Right lobe of liver (tissue), 6 donors: ENCODE results near the gene PLOD3. TPM values are rescaled to one million over a fixed set of nuclear protein-coding genes. Genes with fewer than 3 reads are reported as not detected.

Experiments
- ATAC-seq, 4 donors: fragments of 200-7000 bp; cut with Tn5 transposase; one replicate each; pipeline ENCODE4 v1.9.1; 2020; ENCODE audit warnings: mild to moderate bottlenecking in 4 of 4, moderate library complexity in 4 of 4
- DNase-seq, 3 donors: peaks; one replicate each; pipeline ENCODE4 v3.0.0-alpha.2; 2020
- H3K27ac ChIP-seq, 3 donors: fragments of 200-600 bp; one replicate each; pipeline ENCODE4 v1.8.0; 2022
- H3K27me3 ChIP-seq, 2 donors: fragments of 200-600 bp; one replicate each; pipeline ENCODE4 v1.8.0; 2022
- H3K36me3 ChIP-seq, 4 donors: fragments of 200-600 bp; sonication (generic) in 1 of 4; one replicate each; pipeline versions ENCODE4 v1.5.1 to v1.8.0; 2017 to 2022; ENCODE audit warnings: control low read depth in 1 of 4
- H3K4me1 ChIP-seq, 4 donors: fragments of 200-600 bp; sonication (generic) in 1 of 4; one replicate each; pipeline versions ENCODE4 v1.5.1 to v1.8.0; 2017 to 2022; ENCODE audit warnings: control low read depth in 1 of 4
- H3K4me3 ChIP-seq, 3 donors: fragments of 200-600 bp; one replicate each; pipeline ENCODE4 v1.8.0; 2022
- H3K9me3 ChIP-seq, 4 donors: fragments of 200-600 bp; sonication (generic) in 1 of 4; one replicate each; pipeline versions ENCODE4 v1.5.1 to v1.8.0; 2017 to 2022; ENCODE audit warnings: control low read depth in 1 of 4
- POLR2A ChIP-seq: fragments of 450-650 bp; IDR thresholded peaks from one replicate; pipeline ENCODE4 v1.6.1; 2017; ENCODE audit warnings: antibody characterized with exemption, mild to moderate bottlenecking
- WGBS: methylation state at CpG from one replicate; pipeline ENCODE4 v1.1.6; 2018; ENCODE audit warnings: low coverage, low lambda C conversion rate; ENCODE audit not compliant: insufficient coverage; ENCODE audit errors: missing lambda C conversion rate; 5-methylcytosine and 5-hydroxymethylcytosine counted together
- intact Hi-C, 2 donors: fragments of 100-400 bp; cut with DNase I; formaldehyde crosslinking; loops; one replicate each; pipeline versions ENCODE4 v1.11.2 to v1.14.1; 2022
- total RNA-seq, 6 experiments: library from RNA; depleted of rRNA in 2 of 6; stranded (reverse); fragments of >200 nt in 2 of 6; fragmentation: NEBNext Ultra II Directional in 3 of 6; extraction: Animal tissue kit (Norgen Biotek cat#: 25700) in 3 of 6; gene quantifications; one replicate each; pipeline versions ENCODE4 v1.1.0 to v1.2.4, GENCODE V29; 2016 to 2023
- TF ChIP-seq, protein P1 (sequence below), 4 donors: fragments of 200-600 bp in 3 of 4; fragments of 450-650 bp in 1 of 4; IDR thresholded peaks; one replicate each; pipeline versions ENCODE4 v1.5.1 to v1.8.0; 2016 to 2022; ENCODE audit warnings: antibody characterized with exemption in 4 of 4, mild to moderate bottlenecking in 2 of 4
- donor health status: DM: no; HTN: yes; CAD: no.
- donor health status: DM: no; HTN: no; CAD: no.
- donor health status: DM: no; HTN: no; CAD: no.
- donor health status: DM: no; HTN: yes; CAD: no.
- donor health status: DM: no; HTN: yes; CAD: no.

The PLOD3 gene
- total RNA-seq, 6 experiments from 2014 or later = 41.7 to 57.5 (median 54.3) TPM

DNA sequence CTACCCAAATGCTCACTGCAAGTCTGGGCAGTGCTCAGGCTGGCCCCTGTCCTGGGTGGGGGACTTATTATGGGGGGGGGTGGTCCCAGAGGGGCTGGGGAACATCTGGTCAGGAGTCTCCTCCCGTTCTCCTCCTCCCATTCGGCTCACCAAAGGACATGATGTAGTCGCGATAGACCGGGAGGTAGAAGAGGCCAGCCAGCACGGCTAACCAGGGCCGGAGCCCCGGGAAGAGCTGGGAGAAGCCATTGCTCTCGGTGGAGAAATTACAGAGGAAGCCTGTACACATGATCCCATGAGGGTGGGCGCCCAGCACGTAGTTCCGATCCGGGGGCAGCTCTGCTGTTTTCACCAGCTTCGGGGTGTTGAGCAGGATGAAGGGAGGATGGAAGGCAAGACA is 18.9 kb downstream of the PLOD3 start:
- Histone ChIP-seq H3K27me3 (no peaks in the 10 kb centered on the region), H3K4me1 (peaks cover 0 to 11% (median 0%) of the 10 kb centered on the region in 4 donors), H3K4me3 (no peak overlapping the region), H3K36me3 (no peaks in the 10 kb centered on the region), H3K27ac (no peak overlapping the region), H3K9me3 (no peaks in the 10 kb centered on the region)
- ATAC-seq = no peak
- WGBS = 71% methylated on average over 12 of the region's 14 CpGs
- TF ChIP-seq POLR2A = no peak
- TF ChIP-seq, protein P1, sequence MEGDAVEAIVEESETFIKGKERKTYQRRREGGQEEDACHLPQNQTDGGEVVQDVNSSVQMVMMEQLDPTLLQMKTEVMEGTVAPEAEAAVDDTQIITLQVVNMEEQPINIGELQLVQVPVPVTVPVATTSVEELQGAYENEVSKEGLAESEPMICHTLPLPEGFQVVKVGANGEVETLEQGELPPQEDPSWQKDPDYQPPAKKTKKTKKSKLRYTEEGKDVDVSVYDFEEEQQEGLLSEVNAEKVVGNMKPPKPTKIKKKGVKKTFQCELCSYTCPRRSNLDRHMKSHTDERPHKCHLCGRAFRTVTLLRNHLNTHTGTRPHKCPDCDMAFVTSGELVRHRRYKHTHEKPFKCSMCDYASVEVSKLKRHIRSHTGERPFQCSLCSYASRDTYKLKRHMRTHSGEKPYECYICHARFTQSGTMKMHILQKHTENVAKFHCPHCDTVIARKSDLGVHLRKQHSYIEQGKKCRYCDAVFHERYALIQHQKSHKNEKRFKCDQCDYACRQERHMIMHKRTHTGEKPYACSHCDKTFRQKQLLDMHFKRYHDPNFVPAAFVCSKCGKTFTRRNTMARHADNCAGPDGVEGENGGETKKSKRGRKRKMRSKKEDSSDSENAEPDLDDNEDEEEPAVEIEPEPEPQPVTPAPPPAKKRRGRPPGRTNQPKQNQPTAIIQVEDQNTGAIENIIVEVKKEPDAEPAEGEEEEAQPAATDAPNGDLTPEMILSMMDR (IDR thresholded peaks at IDR 0.05) = no peak
- intact Hi-C loops = loop anchor here (10.0 kb wide), 1 partner anchor 54 kb away; no protein-coding TSS in a partner anchor
- DNase-seq = no peak

DNA sequence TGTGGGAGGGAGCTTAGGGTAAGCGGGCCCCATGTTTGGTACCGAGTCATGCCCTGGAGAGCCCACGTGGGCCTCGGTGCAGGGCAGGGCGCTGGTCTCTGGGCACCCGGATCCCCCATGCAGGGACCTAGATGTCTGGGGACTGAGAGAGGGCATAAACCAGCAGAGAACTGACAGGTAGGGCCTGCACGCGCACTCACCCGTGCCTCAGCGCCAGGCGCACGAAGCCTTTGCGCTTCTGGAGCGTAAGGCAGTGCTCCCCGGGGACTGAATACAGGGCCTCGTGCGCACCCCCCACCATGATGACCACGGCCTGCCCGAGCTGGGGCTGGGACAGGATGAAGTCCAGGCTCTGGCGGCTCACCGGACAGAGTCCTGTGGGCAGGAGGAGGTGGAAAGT is 19.4 kb downstream of the PLOD3 start:
- intact Hi-C loops = loop anchor here (10.0 kb wide), 1 partner anchor 53 kb away; no protein-coding TSS in a partner anchor
- H3K27me3 ChIP-seq = no peaks in the 10 kb centered on the region

DNA sequence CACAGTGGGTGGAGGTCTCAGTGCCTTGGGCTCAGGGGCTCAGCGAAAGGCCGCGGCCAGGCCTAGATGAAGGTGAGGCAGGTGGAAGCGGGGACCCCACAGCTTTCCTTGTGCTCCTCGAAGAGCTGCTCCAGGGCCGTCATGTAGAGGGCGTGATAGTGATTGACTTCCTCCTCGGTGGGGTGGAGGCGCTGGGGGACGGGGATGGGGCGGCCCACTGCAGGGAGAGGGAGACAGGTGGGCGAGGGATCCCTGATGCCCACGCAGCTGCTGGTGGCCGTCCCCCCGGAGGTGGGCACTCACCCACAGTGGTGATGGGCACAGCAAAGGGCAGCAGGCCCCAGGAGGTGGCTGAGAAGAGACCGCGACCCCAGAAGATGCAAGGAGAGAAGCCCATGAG is 21.5 kb downstream of the PLOD3 start:
- ATAC-seq (no peak), DNase-seq (no peak)
- H3K4me1 ChIP-seq = peaks cover 0 to 12% (median 0%) of the 10 kb centered on the region in 4 donors
- TF ChIP-seq POLR2A = no peak
- TF ChIP-seq, protein P1 (IDR thresholded peaks at IDR 0.05) = no peak
- no peaks in the 10 kb centered on the region for H3K9me3 ChIP-seq
- WGBS = no CpG with 5 or more reads among the region's 17 CpGs
- intact Hi-C loops = loop anchor here (10.0 kb wide), 1 partner anchor 51 kb away; no protein-coding TSS in a partner anchor
- H3K4me3 ChIP-seq = no peak overlapping the region
- H3K27me3 ChIP-seq = no peaks in the 10 kb centered on the region
- no peaks in the 10 kb centered on the region for H3K36me3 ChIP-seq
- no peak overlapping the region for H3K27ac ChIP-seq

More for the DNA sequence above, 19.4 kb downstream of the PLOD3 start:
- ATAC-seq = no peak
- TF ChIP-seq, protein P1 (IDR thresholded peaks at IDR 0.05) = no peak
- TF ChIP-seq POLR2A = no peak
- Histone ChIP-seq H3K36me3 (no peaks in the 10 kb centered on the region), H3K27ac (no peak overlapping the region), H3K4me1 (peaks cover 0 to 12% (median 0%) of the 10 kb centered on the region in 4 donors), H3K4me3 (no peak overlapping the region), H3K9me3 (no peaks in the 10 kb centered on the region)
- 80% methylated on average over 4 of the region's 21 CpGs for WGBS
- no peak for DNase-seq

DNA sequence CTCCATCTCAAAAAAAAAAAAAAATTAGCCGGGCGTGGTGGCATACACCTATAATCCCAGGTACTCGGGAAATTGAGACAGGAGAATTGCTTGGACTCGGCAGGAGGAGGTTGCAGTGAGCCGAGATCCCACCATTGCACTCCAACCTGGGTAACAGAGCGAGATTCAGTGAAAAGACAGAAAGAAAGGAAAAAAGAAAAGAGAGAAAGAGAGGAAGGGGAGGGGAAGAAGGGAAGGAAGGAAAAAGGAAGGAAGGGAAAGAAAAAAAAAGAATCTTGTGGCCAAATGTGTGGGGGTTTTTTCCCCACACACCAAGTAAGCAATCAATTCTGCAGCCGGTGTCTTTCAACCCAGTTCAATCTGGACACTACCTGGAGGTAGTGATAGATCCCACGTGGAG is 28.3 kb downstream of the PLOD3 start:
- 85% methylated on average over 7 of the region's 8 CpGs for WGBS
- Histone ChIP-seq H3K27ac (no peak overlapping the region), H3K9me3 (no peaks in the 10 kb centered on the region), H3K27me3 (no peaks in the 10 kb centered on the region), H3K36me3 (no peaks in the 10 kb centered on the region), H3K4me1 (peaks cover 0 to 12% (median 0%) of the 10 kb centered on the region in 4 donors), H3K4me3 (no peak overlapping the region)
- TF ChIP-seq, protein P1 (IDR thresholded peaks at IDR 0.05) = no peak
- no peak for TF ChIP-seq POLR2A
- no peak for DNase-seq
- intact Hi-C loops = no loop called here
- ATAC-seq = no peak
